ENCODE data around the gene HSP90AA1. TPM values are rescaled to one million over a fixed set of nuclear protein-coding genes. Genes with fewer than 3 reads are reported as not detected.
"Not testable (repeated sequence)": the region's sequence is repeated elsewhere in the genome, so short reads cannot be mapped to it uniquely, and the experiment has no call there.

Gene HSP90AA1
- total RNA-seq, 2 donors from 2014 or later = 423 to 540 TPM

GRCh38 chr14:102071283-102071998 is 15.4 kb downstream of the HSP90AA1 start:
- no peaks in the 10 kb centered on the region for H3K36me3 ChIP-seq
- H3K27me3 ChIP-seq (replicated peaks; ENCODE audit: insufficient read depth) = no peaks in the 10 kb centered on the region
- H3K27ac ChIP-seq = peak overlapping the region; percentile 26 to 37
- H3K9me3 ChIP-seq = no peaks in the 10 kb centered on the region
- H3K4me1 ChIP-seq (replicated peaks) = no peaks in the 10 kb centered on the region
- WGBS = 47% methylated on average over 10 of the region's 10 CpGs
- no peak for DNase-seq (ENCODE audit: low spot score)
- intact Hi-C loops (cut with DNase I) = no loop called here
- TF ChIP-seq CTCF (IDR thresholded peaks at IDR 0.05) = no peak
- TF ChIP-seq POLR2AphosphoS5 (IDR thresholded peaks at IDR 0.05) = peak; percentile 32
- no peak overlapping the region for H3K4me3 ChIP-seq

GRCh38 chr14:102066041-102066451 is 20.8 kb downstream of the HSP90AA1 start:
- no peaks in the 10 kb centered on the region for H3K9me3 ChIP-seq

GRCh38 chr14:102064590-102064989 is 22.3 kb downstream of the HSP90AA1 start:
- H3K36me3 ChIP-seq; H3K27ac ChIP-seq; H3K9me3 ChIP-seq; H3K27me3 ChIP-seq (replicated peaks; ENCODE audit: insufficient read depth); H3K4me3 ChIP-seq; intact Hi-C loops (cut with DNase I); DNase-seq (ENCODE audit: low spot score); H3K4me1 ChIP-seq (replicated peaks): not testable (repeated sequence)
- WGBS = 93% methylated on average over 8 of the region's 8 CpGs

More at GRCh38 chr14:102066041-102066451, 20.8 kb downstream of the HSP90AA1 start:
- no peak for TF ChIP-seq POLR2AphosphoS5 (IDR thresholded peaks at IDR 0.05)
- TF ChIP-seq CTCF (IDR thresholded peaks at IDR 0.05) = no peak
- no peak for TF ChIP-seq POLR2A (IDR thresholded peaks at IDR 0.05)
- no peaks in the 10 kb centered on the region for H3K36me3 ChIP-seq
- intact Hi-C loops (cut with DNase I) = no loop called here
- no peaks in the 10 kb centered on the region for H3K27me3 ChIP-seq (replicated peaks; ENCODE audit: insufficient read depth)
- DNase-seq (ENCODE audit: low spot score) = no peak
- no peak overlapping the region for H3K4me3 ChIP-seq
- WGBS = 87% methylated on average over 12 of the region's 12 CpGs
- H3K27ac ChIP-seq = no peak overlapping the region
- no peaks in the 10 kb centered on the region for H3K4me1 ChIP-seq (replicated peaks)

- intact Hi-C loops (cut with DNase I) = no loop called here
- H3K36me3 ChIP-seq = no peaks in the 10 kb centered on the region
- 72% methylated on average over 14 of the region's 14 CpGs for WGBS
- peak overlapping the region in 1 of 2 donors; percentile 4 for H3K4me3 ChIP-seq
- H3K27me3 ChIP-seq (replicated peaks; ENCODE audit: insufficient read depth) = no peaks in the 10 kb centered on the region
- TF ChIP-seq CTCF (IDR thresholded peaks at IDR 0.05) = no peak
- TF ChIP-seq POLR2A (IDR thresholded peaks at IDR 0.05) = no peak
- no peak for TF ChIP-seq POLR2AphosphoS5 (IDR thresholded peaks at IDR 0.05)
- peak overlapping the region; percentile 36 to 48 for H3K27ac ChIP-seq
- no peak for DNase-seq (ENCODE audit: low spot score)
- no peaks in the 10 kb centered on the region for H3K9me3 ChIP-seq
- H3K4me1 ChIP-seq (replicated peaks) = no peaks in the 10 kb centered on the region
Measured at GRCh38 chr14:102063808-102064429, 22.9 kb downstream of the HSP90AA1 start.

- Histone ChIP-seq H3K27me3 (replicated peaks; ENCODE audit: insufficient read depth) (no peaks in the 10 kb centered on the region), H3K27ac (peak overlapping the region; percentile 36 to 48), H3K36me3 (no peaks in the 10 kb centered on the region), H3K9me3 (no peaks in the 10 kb centered on the region), H3K4me1 (replicated peaks) (no peaks in the 10 kb centered on the region), H3K4me3 (peak overlapping the region in 1 of 2 donors; percentile 4)
- DNase-seq (ENCODE audit: low spot score) = peak; percentile 89
- intact Hi-C loops (cut with DNase I) = no loop called here
- 21% methylated on average over 26 of the region's 26 CpGs for WGBS
- TF ChIP-seq POLR2AphosphoS5 (IDR thresholded peaks at IDR 0.05) (peak; percentile 80), POLR2A (IDR thresholded peaks at IDR 0.05) (no peak), CTCF (IDR thresholded peaks at IDR 0.05) (peak in 3 of 4 experiments; percentile 43 to 69 (median 57))
Measured at GRCh38 chr14:102063109-102063807, 23.6 kb downstream of the HSP90AA1 start.
